NCI-H510A (cell line): Measurements from ENCODE around the gene GPATCH11.

Source experiments
- DNase-seq: peaks from one replicate; lab custom pipeline; 2025; lab: John Stamatoyannopoulos, UW

Gene GPATCH11

GRCh38 chr2:37083873-37084794, at the start of gene GPATCH11, which contains the start of gene HEATR5B:
GPATCH11 (plus strand) TSS chr2:37084518; CDS start chr2:37088382, 3,864 bp downstream.
HEATR5B (minus strand) TSS chr2:37084372; CDS start chr2:37083414, 958 bp downstream.
- DNase-seq: peak; percentile 95

GRCh38 chr2:37037771-37038170, 46.5 kb upstream of the GPATCH11 start:
- DNase-seq: no peak

DNA sequence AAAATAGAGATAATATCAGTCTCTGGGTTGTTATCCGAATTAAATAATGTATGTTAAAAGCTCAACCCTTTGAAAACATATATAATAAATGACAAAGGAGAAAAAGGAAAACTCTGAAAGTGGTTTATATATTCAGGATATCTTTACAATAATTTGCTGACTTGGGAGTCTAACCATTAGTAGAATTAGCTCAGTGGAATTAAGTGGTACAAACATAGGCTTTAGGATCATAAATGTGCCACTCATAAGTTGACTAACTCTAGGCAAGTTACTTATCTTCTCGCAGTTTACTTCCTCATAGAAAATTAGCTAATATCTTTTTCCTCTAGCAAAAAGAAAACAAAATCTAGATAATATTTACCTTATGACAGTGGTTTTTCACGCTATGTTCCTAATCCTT, 44.7 kb upstream of the GPATCH11 start:
- DNase-seq: no peak

DNA sequence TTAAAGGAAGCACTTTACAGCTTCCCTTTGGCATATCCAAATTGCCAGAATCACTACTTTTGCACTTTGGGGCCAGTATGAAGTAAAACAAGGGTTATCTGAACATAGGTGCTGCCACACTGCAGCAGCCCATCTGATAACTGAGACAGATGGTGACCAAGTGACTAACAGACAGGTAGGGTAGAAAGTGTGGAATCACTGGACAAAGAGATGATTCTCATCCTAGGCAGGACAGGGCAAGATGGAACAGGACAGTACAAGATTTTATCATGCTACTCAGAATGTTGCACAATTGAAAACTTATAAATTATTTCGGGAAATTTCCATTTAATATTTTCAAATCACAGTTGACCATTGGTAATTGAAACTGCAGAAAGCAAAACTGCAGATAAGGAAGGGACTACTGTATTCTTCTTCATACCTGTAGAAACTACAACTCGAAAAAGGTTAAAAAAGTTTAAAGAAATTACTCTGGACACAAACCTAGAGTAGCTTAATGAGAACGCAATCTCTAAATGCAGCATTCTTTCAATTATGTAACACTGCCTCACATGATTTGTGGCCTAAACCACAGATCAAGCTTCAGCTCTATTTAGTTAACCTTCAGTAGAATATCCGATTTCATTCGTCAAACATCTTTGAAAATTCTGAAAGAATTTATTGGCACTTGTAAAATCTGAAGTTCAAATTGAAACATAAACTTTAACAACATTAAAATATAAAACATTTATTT, 31.6 kb upstream of the GPATCH11 start:
- DNase-seq: no peak

DNA sequence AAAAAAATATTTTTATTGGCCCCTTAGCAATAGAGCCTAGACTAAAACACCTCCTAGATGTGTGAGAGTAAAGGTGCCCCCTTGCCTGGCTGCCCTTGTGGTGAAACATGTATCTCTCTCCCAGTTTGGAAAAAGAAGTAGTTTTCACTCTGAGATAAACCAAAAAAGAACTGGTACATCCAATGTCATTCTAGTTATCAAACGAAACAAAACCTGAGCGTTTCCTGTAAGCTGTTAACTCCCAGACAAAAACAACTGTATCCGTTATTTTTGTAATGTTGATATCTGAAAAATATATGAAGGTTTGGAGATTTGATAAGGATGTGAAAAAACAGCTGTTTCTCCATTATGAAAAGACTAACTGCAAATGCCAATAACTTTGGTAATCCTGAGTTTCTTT, 24.5 kb upstream of the GPATCH11 start:
- DNase-seq: no peak

DNA sequence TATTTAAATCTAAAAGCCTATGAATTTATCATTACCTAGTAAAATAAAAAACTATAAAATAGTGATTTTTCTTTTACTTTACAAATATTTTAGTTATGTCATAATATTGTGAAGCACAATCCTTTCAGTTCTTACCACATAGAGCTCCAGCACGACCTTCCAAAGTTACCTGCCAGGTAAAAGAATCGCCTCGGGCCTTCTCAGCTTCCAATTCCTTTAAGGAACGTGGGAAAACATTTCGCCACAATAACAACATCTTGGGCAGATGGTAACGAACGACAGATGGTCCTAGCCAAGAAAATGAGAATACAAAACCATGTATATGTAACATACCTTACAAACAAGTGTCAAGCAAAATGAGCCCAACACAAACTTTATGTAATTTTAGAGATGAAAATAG, 23.9 kb upstream of the GPATCH11 start:
- no peak for DNase-seq

GRCh38 chr2:37061013-37061711, 23.2 kb upstream of the GPATCH11 start:
- no peak for DNase-seq

DNA sequence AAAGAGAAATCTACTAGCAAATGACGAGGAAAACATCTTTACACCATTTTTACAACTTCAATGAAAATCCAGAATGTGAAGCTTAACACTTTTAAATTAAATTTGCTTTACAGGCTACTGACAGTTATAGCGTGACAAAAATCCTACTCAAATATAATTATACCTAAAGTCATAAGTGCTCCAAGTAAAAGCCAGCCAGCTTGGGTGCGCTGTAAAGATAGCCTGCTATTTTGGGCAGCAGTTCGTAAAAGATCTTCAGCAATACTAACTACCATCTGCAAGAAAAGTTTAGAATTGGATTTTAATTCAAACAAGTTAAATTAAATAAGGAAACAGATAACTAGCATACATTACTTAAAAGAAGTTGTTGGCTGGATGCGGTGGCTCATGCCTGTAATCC, 22.5 kb upstream of the GPATCH11 start:
- DNase-seq: no peak

- no peak for DNase-seq
These were observed 15.6 kb upstream of the GPATCH11 start for GRCh38 chr2:37068686-37069085.

DNA sequence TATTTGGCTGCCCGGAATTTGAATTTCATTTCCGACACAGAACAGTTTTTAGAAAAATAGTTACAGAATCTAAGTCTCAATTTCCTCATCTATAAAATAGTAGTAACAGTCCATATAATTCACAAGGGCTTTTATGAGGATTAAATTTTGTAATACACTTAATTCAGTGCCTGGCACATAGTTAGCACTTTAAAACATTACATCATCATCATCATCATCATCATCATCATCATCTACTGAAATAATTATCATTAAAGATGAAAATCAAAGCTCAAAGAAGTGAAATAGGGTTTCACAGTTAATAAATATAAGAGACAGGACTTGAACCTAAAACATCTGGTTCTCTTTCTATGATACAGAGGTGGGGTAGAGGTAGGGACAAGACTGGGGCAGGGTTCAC, 13.4 kb upstream of the GPATCH11 start:
- no peak for DNase-seq

GRCh38 chr2:37080266-37080665, 4.1 kb upstream of the GPATCH11 start:
- DNase-seq: no peak

DNA sequence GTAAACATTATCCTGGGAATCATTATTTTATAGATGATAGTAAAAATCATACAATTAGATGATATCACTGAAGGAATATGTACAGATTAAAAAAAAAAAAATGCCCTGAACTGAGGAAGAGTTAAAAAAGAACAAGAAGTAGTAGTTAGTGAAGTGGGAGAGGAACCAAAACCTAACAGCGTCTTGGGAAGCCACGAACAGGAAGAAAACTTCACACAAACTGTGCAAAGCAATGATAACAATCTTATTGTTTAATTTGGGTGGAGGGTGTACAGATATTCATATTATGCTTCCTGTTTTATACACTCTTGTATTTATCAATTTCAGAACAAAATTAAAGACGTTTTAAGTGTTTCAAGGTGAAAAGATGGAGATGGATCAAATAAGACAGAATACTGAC, 3.6 kb upstream of the GPATCH11 start:
- DNase-seq: no peak

DNA sequence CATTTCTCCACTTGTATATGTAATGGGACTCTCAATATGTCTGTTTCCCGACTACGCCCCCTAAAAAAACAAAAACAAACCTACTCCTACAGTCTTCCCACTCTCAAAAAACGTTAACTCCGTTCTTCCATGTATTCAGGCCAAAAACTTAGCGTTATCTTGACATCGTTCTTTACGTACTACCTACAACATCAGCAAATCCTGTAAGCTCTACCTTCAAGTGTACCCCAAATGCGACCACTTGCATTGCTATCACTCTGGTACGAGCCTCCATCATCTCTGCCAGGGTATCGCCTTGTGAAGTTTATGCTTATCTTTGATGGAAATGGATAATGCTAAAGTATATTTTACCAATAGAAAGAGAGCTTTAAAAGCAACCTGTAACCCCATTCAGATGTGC, 479 bp downstream of the GPATCH11 start:
- no peak for DNase-seq

DNA sequence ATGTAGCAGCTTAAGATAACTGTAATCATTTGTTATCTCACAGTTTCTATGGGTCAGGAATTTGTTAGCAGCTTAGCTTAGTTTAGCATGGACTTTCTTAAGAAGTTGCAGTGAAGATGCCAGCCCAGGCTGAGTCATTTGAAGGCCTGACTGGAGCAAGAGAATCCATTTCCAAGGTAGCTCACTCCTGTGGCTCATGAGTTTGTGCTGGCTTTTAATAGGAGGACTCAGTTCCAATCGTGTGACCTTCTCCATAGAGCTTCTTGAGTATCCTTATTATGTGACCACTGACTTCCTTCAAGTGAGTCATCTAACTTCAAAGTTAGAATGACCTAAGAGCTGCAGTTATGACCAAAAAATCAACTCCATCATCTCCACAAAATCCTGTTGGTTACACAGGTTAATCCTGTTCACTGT, 1.4 kb downstream of the GPATCH11 start:
- no peak for DNase-seq

GRCh38 chr2:37090019-37090477, 5.7 kb downstream of the GPATCH11 start:
- DNase-seq: no peak

DNA sequence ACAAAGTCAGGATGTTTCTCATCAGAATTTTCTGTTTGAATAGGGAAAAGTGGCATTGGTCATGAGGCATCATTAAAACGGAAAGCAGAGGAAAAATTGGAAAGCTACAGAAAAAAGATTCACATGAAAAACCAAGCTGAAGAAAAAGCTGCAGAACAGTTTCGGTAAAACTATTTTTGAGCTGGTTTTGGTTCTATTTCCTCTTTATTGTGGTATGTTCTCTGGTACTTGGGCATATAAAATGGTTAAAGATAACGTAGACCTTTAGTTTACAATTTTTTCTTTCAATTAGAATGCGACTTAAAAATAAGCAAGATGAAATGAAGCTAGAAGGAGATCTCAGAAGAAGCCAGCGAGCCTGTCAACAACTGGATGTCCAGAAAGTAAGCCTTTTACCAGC, 7.6 kb downstream of the GPATCH11 start:
- DNase-seq: no peak

- no peak for DNase-seq
These were observed 12.2 kb downstream of the GPATCH11 start for GRCh38 chr2:37096568-37096967.

- DNase-seq: no peak
These were observed 14.2 kb downstream of the GPATCH11 start for GRCh38 chr2:37098416-37099118.

GRCh38 chr2:37100054-37100453, 15.7 kb downstream of the GPATCH11 start:
- DNase-seq: no peak

DNA sequence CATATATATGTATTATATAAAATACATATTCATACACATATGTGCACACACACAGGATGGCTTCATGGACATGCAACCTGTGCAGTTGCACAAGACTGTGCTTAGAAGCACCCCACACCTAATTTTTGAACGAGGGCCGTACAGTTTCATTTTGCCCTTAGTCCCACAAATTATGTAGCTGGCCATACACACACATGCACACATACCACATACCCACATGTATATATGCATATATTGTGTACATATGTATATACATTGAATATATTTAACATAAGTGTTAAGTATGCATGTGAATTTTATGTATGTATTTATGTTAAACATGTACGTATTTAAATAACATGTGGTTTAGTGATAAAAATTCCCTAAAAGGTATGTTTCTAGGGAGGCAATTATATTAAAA, 18.3 kb downstream of the GPATCH11 start:
- DNase-seq: no peak

DNA sequence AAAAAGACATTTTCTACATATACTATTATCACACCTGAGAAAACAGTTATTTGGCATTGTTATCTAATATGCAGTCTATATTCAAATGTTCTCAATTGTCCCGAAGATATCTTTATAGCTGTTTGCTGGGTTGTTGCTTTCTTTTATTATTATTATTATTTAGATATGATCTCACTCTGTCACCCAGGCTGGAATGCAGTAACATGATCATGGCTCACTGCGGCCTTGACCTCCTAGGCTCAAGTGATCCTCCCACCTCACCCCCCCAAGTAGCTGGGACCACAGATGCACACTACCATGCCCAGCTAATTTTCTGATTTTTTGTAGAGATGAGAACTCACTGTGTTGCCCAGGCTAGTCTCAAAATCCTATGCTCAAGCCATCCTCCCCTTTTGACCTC, 19.9 kb downstream of the GPATCH11 start:
- DNase-seq: no peak

DNA sequence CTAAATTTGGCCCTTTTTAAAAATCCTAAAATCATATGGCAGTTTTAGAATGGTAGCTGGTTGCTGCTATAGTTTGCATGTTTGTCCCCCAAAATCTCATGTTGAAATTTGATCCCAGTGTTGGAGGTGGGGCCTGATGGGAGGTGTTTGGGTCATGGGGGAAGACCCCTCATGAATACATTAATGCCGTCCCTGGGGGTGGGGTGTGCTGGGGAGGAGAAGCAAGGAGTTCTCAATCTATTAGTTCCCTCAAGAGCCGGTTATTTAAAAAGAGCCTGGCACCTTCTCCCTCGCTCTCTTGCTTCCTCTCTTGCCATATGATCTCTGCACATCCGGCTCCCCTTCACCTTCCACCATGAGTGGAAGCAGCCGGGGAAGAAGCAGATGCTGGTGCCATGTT, 20.8 kb downstream of the GPATCH11 start:
- no peak for DNase-seq
